Measurements from ENCODE around the gene FKBP2.

Gene FKBP2

GRCh38 chr11:64269540-64270220, 28.8 kb downstream of the FKBP2 start:
- Histone ChIP-seq H3K4me1 (ENCODE audit: control insufficient read depth in 1 of 2, insufficient read depth in 2 of 2, low read length in 2 of 2) (peaks cover 14 to 22% of the 10 kb centered on the region in 2 donors), H3K9me3 (ENCODE audit: control insufficient read depth in 1 of 2, low read length in 2 of 2) (no peaks in the 10 kb centered on the region), H3K36me3 (ENCODE audit: control insufficient read depth in 1 of 2, insufficient read depth in 2 of 2, low read length in 2 of 2) (peaks cover 13% of the 10 kb centered on the region in 2 donors), H3K4me3 (ENCODE audit: low read depth in 1 of 2, low read length in 2 of 2) (peak overlapping the region; percentile 71 to 88), H3K27me3 (ENCODE audit: low read depth, low read length) (no peaks in the 10 kb centered on the region), H3K27ac (ENCODE audit: low read length) (peak overlapping the region; percentile 98)

GRCh38 chr11:64275031-64275800, 34.3 kb downstream of the FKBP2 start:
- no peaks in the 10 kb centered on the region for H3K27me3 ChIP-seq (ENCODE audit: low read depth, low read length)
- H3K27ac ChIP-seq (ENCODE audit: low read length): no peak overlapping the region
- H3K9me3 ChIP-seq (ENCODE audit: control insufficient read depth in 1 of 2, low read length in 2 of 2): no peaks in the 10 kb centered on the region
- peaks cover 0 to 9% of the 10 kb centered on the region in 2 donors for H3K4me1 ChIP-seq (ENCODE audit: control insufficient read depth in 1 of 2, insufficient read depth in 2 of 2, low read length in 2 of 2)
- peaks cover 5 to 36% of the 10 kb centered on the region in 2 donors for H3K36me3 ChIP-seq (ENCODE audit: control insufficient read depth in 1 of 2, insufficient read depth in 2 of 2, low read length in 2 of 2)
- H3K4me3 ChIP-seq (ENCODE audit: low read depth in 1 of 2, low read length in 2 of 2): no peak overlapping the region

- Histone ChIP-seq H3K36me3 (ENCODE audit: control insufficient read depth in 1 of 2, insufficient read depth in 2 of 2, low read length in 2 of 2) (peaks cover 5 to 36% of the 10 kb centered on the region in 2 donors), H3K27me3 (ENCODE audit: low read depth, low read length) (no peaks in the 10 kb centered on the region), H3K9me3 (ENCODE audit: control insufficient read depth in 1 of 2, low read length in 2 of 2) (no peaks in the 10 kb centered on the region), H3K4me3 (ENCODE audit: low read depth in 1 of 2, low read length in 2 of 2) (no peak overlapping the region), H3K4me1 (ENCODE audit: control insufficient read depth in 1 of 2, insufficient read depth in 2 of 2, low read length in 2 of 2) (peaks cover 0 to 9% of the 10 kb centered on the region in 2 donors), H3K27ac (ENCODE audit: low read length) (no peak overlapping the region)
Observed at GRCh38 chr11:64275841-64276240, 34.9 kb downstream of the FKBP2 start.

- no peaks in the 10 kb centered on the region for H3K27me3 ChIP-seq (ENCODE audit: low read depth, low read length)
- H3K27ac ChIP-seq (ENCODE audit: low read length): no peak overlapping the region
- no peak overlapping the region for H3K4me3 ChIP-seq (ENCODE audit: low read depth in 1 of 2, low read length in 2 of 2)
- peaks cover 5 to 36% of the 10 kb centered on the region in 2 donors for H3K36me3 ChIP-seq (ENCODE audit: control insufficient read depth in 1 of 2, insufficient read depth in 2 of 2, low read length in 2 of 2)
- H3K4me1 ChIP-seq (ENCODE audit: control insufficient read depth in 1 of 2, insufficient read depth in 2 of 2, low read length in 2 of 2): peaks cover 0 to 7% of the 10 kb centered on the region in 2 donors
- no peaks in the 10 kb centered on the region for H3K9me3 ChIP-seq (ENCODE audit: control insufficient read depth in 1 of 2, low read length in 2 of 2)
Observed at GRCh38 chr11:64276653-64277431, 35.9 kb downstream of the FKBP2 start.

GRCh38 chr11:64278576-64279190, 37.8 kb downstream of the FKBP2 start:
- H3K27ac ChIP-seq (ENCODE audit: low read length): no peak overlapping the region
- no peaks in the 10 kb centered on the region for H3K9me3 ChIP-seq (ENCODE audit: control insufficient read depth in 1 of 2, low read length in 2 of 2)
- no peaks in the 10 kb centered on the region for H3K27me3 ChIP-seq (ENCODE audit: low read depth, low read length)
- H3K36me3 ChIP-seq (ENCODE audit: control insufficient read depth in 1 of 2, insufficient read depth in 2 of 2, low read length in 2 of 2): peaks cover 5 to 43% of the 10 kb centered on the region in 2 donors
- H3K4me1 ChIP-seq (ENCODE audit: control insufficient read depth in 1 of 2, insufficient read depth in 2 of 2, low read length in 2 of 2): peaks cover 0 to 9% of the 10 kb centered on the region in 2 donors
- no peak overlapping the region for H3K4me3 ChIP-seq (ENCODE audit: low read depth in 1 of 2, low read length in 2 of 2)

- Histone ChIP-seq H3K36me3 (ENCODE audit: control insufficient read depth in 1 of 2, insufficient read depth in 2 of 2, low read length in 2 of 2) (peaks cover 5 to 24% of the 10 kb centered on the region in 2 donors), H3K4me1 (ENCODE audit: control insufficient read depth in 1 of 2, insufficient read depth in 2 of 2, low read length in 2 of 2) (peaks cover 4 to 26% of the 10 kb centered on the region in 2 donors), H3K9me3 (ENCODE audit: control insufficient read depth in 1 of 2, low read length in 2 of 2) (no peaks in the 10 kb centered on the region), H3K4me3 (ENCODE audit: low read depth in 1 of 2, low read length in 2 of 2) (no peak overlapping the region), H3K27me3 (ENCODE audit: low read depth, low read length) (no peaks in the 10 kb centered on the region), H3K27ac (ENCODE audit: low read length) (no peak overlapping the region)
Observed at GRCh38 chr11:64281957-64282770, 41.3 kb downstream of the FKBP2 start.

- Histone ChIP-seq H3K27me3 (ENCODE audit: low read depth, low read length) (no peaks in the 10 kb centered on the region), H3K4me3 (ENCODE audit: low read depth in 1 of 2, low read length in 2 of 2) (peak overlapping the region in 1 of 2 donors; percentile 95), H3K36me3 (ENCODE audit: control insufficient read depth in 1 of 2, insufficient read depth in 2 of 2, low read length in 2 of 2) (peaks cover 5 to 16% of the 10 kb centered on the region in 2 donors), H3K27ac (ENCODE audit: low read length) (no peak overlapping the region), H3K4me1 (ENCODE audit: control insufficient read depth in 1 of 2, insufficient read depth in 2 of 2, low read length in 2 of 2) (peaks cover 4 to 26% of the 10 kb centered on the region in 2 donors), H3K9me3 (ENCODE audit: control insufficient read depth in 1 of 2, low read length in 2 of 2) (no peaks in the 10 kb centered on the region)
Observed at GRCh38 chr11:64283092-64283491, 42.2 kb downstream of the FKBP2 start.

- Histone ChIP-seq H3K27me3 (ENCODE audit: low read depth, low read length) (no peaks in the 10 kb centered on the region), H3K4me3 (ENCODE audit: low read depth in 1 of 2, low read length in 2 of 2) (peak within 1 kb of the TSS; percentile 90 to 95), H3K27ac (ENCODE audit: low read length) (peak within 1 kb of the TSS; percentile 91), H3K4me1 (ENCODE audit: control insufficient read depth in 1 of 2, insufficient read depth in 2 of 2, low read length in 2 of 2) (peaks cover 4 to 26% of the 10 kb centered on the region in 2 donors), H3K9me3 (ENCODE audit: control insufficient read depth in 1 of 2, low read length in 2 of 2) (no peaks in the 10 kb centered on the region), H3K36me3 (ENCODE audit: control insufficient read depth in 1 of 2, insufficient read depth in 2 of 2, low read length in 2 of 2) (peaks cover 0 to 7% of the 10 kb centered on the region in 2 donors)
Observed at GRCh38 chr11:64284048-64284961, 43.4 kb downstream of the FKBP2 start, which contains the start of gene BAD. TSS of gene BAD (minus strand) at chr11:64284665. CDS start at chr11:64284368, 297 bp downstream.

- peaks cover 3% of the 10 kb centered on the region for H3K27me3 ChIP-seq (ENCODE audit: low read depth, low read length)
- peaks cover 4 to 26% of the 10 kb centered on the region in 2 donors for H3K4me1 ChIP-seq (ENCODE audit: control insufficient read depth in 1 of 2, insufficient read depth in 2 of 2, low read length in 2 of 2)
- H3K9me3 ChIP-seq (ENCODE audit: control insufficient read depth in 1 of 2, low read length in 2 of 2): no peaks in the 10 kb centered on the region
- H3K36me3 ChIP-seq (ENCODE audit: control insufficient read depth in 1 of 2, insufficient read depth in 2 of 2, low read length in 2 of 2): peaks cover 0 to 7% of the 10 kb centered on the region in 2 donors
- H3K4me3 ChIP-seq (ENCODE audit: low read depth in 1 of 2, low read length in 2 of 2): peak within 1 kb of the TSS; percentile 90 to 95
- H3K27ac ChIP-seq (ENCODE audit: low read length): peak within 1 kb of the TSS; percentile 91
Observed at GRCh38 chr11:64284962-64285884, 44.3 kb downstream of the FKBP2 start, which contains the start of gene GPR137. TSS of gene GPR137 (plus strand) at chr11:64285848. CDS start at chr11:64286525, 677 bp downstream.
